ENCODE results near the gene UBALD1. TPM values are rescaled to one million over a fixed set of nuclear protein-coding genes. Genes with fewer than 3 reads are reported as not detected.
A peak's percentile ranks its signal among the peaks of the same experiment; 100 is the strongest.

UBALD1 gene
- total RNA-seq, 1 donor from 2014 or later: 20.9 TPM

GRCh38 chr16:4646773-4647643, 32.3 kb upstream of the UBALD1 start:
- no peak for DNase-seq (ENCODE audit: low spot score)

- no peak for DNase-seq (ENCODE audit: low spot score)
Observed at GRCh38 chr16:4641895-4642294, 27.2 kb upstream of the UBALD1 start.

DNA sequence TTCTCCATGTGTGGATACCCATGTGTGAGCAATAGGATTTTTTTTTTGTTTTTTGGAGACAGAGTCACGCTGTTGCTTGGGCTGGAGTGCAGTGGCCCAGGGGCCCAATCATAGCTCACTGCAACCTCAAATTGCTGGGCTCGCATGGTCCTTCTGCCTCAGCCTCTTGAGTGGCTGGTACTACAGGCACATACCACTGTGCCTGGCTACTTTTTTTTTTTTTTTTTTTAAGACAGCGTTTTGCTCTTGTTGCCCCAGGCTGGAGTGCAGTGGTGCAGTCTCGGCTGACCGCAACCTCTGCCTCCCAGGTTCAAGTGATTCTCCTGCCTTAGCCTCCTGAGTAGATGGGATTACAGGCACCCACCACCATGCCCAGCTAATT, 26.6 kb upstream of the UBALD1 start:
- DNase-seq (ENCODE audit: low spot score): no peak

DNA sequence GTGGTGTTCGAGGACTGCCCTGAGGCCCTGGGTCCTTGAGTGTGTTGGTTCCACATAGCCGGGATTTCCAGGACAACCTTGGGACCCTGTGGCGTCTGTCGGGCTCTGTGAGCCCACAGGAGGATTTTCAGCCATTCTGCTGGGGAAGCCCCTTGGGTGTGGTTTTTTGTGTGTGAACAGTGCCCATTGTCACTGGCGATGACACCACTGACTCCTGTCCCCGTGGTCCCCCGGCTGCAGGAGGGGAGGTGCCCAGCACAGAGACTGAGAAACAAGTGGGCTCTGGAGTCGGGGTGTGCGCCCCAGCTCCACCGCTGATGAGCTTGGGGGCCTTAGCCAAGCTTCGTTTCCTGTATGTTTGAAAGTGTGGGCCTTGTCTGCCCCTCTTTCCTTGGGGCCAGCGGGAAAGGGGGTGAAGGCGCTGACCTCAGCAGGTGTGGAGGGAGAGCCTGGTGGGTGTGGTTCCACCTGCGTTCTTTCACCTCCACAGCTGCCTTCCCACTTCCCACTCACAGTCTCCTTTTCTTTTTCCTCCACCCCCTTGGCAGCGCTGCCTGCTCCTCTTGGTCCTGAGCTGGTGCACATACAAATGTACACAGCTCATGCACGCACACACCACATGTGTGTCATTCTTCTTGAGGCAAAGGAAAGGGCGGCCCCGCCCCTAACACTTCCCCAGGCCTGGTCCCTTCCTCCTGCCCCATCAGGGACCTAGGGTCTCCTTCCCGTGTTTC, 26.1 kb upstream of the UBALD1 start:
- DNase-seq (ENCODE audit: low spot score): no peak

DNA sequence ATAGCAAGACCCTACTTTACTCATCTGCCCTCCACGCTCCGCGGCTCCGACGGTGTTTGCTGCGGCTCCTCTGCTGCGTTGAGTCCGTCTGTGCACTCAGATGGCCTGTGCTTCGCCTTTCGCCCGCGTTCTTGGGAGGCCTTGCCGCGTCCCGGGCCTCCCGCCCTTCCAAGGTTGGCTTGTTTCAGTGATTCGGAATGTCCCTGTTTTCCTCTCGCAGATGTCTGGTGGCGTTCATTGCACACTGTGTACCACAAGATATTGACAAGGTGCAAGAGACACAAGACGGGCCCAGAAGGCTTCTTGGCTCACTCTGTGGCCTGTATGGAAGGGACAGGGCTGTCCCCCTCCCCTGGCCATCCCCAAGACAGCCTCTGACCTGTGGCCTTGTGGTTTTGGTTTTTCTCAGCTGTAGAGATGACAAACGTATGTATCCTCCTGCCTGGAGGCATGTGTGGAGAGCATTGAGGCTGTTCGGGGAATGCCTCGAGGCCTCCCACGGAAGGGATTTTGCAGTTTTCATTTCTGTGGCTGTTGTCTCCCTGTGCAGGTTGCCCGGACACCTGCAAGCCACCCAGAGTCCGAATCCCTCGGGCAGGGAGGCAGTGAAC, 25.3 kb upstream of the UBALD1 start:
- DNase-seq (ENCODE audit: low spot score): no peak

GRCh38 chr16:4637501-4638166, 22.9 kb upstream of the UBALD1 start:
- DNase-seq (ENCODE audit: low spot score): no peak

GRCh38 chr16:4636196-4636595, 21.5 kb upstream of the UBALD1 start:
- no peak for DNase-seq (ENCODE audit: low spot score)

GRCh38 chr16:4634768-4635167, 20.1 kb upstream of the UBALD1 start:
- no peak for DNase-seq (ENCODE audit: low spot score)

DNA sequence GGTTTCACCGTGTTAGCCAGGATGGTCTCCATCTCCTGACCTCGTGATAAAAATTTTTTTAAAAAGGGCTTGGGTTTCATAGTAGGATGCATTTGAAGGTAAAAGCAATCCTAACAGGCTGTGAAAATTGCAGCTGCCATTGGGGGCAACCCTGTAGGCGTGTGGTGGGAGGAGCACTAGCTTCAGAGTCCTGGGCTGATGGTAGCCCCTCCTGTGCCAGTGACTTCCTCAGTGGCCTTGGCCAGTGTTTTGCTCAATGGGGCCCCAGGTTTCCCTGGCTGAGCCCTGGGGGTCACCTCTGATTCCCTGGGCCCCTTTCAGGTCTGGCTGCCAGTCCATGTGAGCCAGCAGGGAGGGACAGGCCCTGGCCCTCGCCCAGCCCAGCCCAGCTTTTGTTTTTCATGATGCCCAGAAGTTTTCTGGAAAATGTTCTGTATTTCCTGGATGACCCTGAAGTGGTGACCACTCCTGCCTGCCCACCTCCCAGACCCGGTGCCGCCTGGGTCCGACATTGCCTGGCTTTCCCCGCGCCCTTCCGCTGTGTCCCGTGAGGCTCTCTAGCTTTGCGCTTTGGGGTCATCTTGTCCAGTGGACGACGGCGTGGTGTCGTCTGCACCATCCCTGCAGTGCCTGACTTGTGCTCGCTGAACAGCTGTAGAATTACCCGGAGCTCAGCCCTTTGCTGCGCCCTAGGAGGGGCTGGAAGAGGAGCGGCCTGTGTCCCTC, 19.4 kb upstream of the UBALD1 start:
- no peak for DNase-seq (ENCODE audit: low spot score)

- DNase-seq (ENCODE audit: low spot score): no peak
Observed at GRCh38 chr16:4631444-4631843, 16.8 kb upstream of the UBALD1 start.

- no peak for DNase-seq (ENCODE audit: low spot score)
Observed at GRCh38 chr16:4628283-4628682, 13.6 kb upstream of the UBALD1 start.

- no peak for DNase-seq (ENCODE audit: low spot score)
Observed at GRCh38 chr16:4626396-4626795, 11.7 kb upstream of the UBALD1 start.

- DNase-seq (ENCODE audit: low spot score): no peak
Observed at GRCh38 chr16:4625560-4626159, 11.0 kb upstream of the UBALD1 start.

- peak; percentile 94 for DNase-seq (ENCODE audit: low spot score)
Observed at GRCh38 chr16:4624827-4625559, 10.3 kb upstream of the UBALD1 start.

DNA sequence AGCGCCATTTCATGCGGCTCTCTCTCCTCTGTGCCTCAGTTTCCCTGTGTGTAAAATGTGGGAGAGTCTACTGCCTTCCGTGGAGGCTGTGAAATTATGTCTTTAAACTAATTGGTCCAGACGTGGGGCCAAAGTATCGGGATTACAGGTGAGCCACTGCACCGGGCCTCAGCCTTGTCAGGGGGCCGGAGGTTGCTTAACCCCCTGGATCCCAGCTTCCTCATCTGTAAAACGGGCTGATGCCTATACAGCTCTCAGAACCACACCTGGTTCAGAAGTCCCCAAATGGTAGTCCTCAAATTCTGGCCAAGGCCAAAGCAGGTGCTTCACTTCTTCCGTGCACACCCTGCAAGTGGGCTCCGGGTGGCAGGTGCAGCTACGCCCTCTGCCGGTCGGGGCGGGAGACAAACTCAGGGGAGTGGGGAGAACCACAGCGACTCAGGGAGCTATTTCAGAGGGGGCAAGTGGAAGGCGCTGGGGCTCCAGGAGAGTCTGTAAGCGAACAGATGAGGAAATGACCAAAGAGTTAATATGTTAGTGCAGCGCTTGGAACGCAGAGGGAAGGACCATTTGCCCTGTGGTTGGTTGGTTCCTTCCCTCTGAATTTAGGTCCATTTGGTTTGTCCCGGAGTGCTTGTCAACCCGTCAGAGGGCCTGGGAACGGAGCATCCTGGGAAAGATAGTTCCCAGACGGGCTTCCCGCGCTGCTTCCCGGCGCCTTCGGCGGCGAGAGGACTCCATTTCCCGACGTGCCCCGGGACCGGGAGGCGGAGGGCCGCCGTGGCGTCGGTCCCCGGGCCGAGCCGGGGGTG, 9.5 kb upstream of the UBALD1 start, which contains the start of gene MGRN1:
Gene MGRN1 (plus strand): TSS at position 812 of the 812 bp plus-strand sequence. CDS start 135 bp downstream, outside the sequence.
- peak; percentile 97 for DNase-seq (ENCODE audit: low spot score)

GRCh38 chr16:4623593-4623992, 8.9 kb upstream of the UBALD1 start:
- no peak for DNase-seq (ENCODE audit: low spot score)

- no peak for DNase-seq (ENCODE audit: low spot score)
Observed at GRCh38 chr16:4618645-4619418, 4.1 kb upstream of the UBALD1 start.

- DNase-seq (ENCODE audit: low spot score): no peak
Observed at GRCh38 chr16:4617880-4618279, 3.2 kb upstream of the UBALD1 start.

Data from mesenteric fat pad (tissue), 1 donor.